Umbilical cord (tissue), 2 donors: Measurements from ENCODE around the gene GPR107. TPM values are rescaled to one million over a fixed set of nuclear protein-coding genes. Genes with fewer than 3 reads are reported as not detected.
"Not testable (repeated sequence)": the region's sequence is repeated elsewhere in the genome, so short reads cannot be mapped to it uniquely, and the experiment has no call there.

Source experiments
- DNase-seq: peaks from one replicate; pipeline ENCODE4 v3.0.0-alpha.2; 2015; ENCODE audit warnings: low spot score
- total RNA-seq: library from RNA; depleted of rRNA; stranded (reverse); fragments of >200 nt; gene quantifications from one replicate; pipeline ENCODE4 v1.2.3, GENCODE V29; 2014; ENCODE audit warnings: low replicate concordance; ENCODE audit not compliant: insufficient read depth

The GPR107 gene
- total RNA-seq = 53.7 TPM

GRCh38 chr9:130053504-130054324 lies at the start of gene GPR107:
TSS of gene GPR107 (plus strand) at chr9:130053906. CDS start at chr9:130053933, 27 bp downstream.
- peak; percentile 87 for DNase-seq

DNA sequence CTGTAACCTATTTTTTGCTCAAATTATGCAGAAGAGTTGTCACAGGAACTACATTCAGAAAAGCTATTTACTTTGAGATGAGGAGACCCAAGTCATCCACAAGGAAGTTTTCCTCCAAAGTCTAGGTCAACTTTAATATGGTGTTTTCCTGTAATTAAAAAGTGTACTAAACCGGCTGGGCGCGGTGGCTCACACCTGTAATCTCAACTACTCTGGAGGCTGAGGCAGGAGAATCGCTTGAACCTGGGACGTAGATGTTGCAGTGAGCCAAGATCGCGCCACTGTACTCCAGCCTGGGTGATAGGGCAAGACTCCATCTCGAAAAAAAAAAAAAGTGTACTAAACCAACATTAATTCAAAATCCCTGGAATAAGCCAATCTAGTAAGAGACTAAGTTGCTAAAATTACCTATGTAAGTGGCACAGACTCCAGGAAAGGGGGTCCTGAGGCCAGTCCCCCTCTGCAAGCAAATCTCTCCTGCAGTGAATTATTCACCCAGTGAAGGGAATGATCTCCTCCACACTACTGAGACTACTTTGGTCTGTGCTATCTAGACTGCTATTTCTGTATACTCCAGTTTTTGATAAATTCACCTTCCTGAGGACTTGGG lies 49.7 kb upstream of the GPR107 start:
- DNase-seq = no peak

GRCh38 chr9:130006952-130007351 lies 46.8 kb upstream of the GPR107 start:
- DNase-seq = not testable (repeated sequence)

DNA sequence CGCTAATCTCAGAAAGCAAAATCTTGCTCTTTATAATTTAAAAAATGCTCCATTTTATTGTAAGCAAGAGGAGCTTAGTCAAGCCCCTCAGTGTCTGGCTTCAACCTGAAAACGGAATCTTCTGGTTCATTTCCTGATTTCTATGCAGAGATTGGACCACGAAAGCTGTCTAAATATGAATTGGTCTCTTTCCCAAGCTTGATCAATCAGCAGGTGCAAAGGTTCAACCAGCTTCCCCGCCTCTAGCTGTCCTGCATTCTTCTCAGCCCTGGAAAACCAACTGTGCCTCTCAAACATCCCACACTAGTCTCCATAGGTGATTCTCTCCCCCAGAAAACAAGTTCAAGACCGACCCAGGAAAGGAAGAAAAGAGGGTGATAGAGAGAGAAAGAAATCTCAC lies 45.2 kb upstream of the GPR107 start:
- DNase-seq = no peak

- not testable (repeated sequence) for DNase-seq
Measured at GRCh38 chr9:130009546-130009945, 44.2 kb upstream of the GPR107 start.

- DNase-seq = no peak
Measured at GRCh38 chr9:130010151-130010988, 43.3 kb upstream of the GPR107 start.

DNA sequence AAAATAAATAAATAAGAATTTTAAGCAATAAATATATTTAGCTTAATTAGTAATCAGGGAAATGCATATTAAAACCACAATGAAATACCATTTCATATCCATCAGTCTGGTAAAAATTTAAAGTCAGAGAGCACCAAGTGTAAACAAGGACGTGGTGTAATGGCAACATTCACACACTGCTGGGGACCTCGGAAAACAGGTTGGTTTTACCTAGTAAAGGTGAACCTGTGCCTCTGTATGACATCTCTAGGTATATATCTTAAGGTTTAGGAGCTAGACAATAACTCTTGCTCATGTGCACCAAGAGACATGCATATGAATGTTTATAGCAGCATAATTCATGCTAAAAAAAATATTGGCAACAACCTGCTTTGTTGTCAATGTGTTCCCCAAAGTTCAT lies 40.4 kb upstream of the GPR107 start:
- no peak for DNase-seq

DNA sequence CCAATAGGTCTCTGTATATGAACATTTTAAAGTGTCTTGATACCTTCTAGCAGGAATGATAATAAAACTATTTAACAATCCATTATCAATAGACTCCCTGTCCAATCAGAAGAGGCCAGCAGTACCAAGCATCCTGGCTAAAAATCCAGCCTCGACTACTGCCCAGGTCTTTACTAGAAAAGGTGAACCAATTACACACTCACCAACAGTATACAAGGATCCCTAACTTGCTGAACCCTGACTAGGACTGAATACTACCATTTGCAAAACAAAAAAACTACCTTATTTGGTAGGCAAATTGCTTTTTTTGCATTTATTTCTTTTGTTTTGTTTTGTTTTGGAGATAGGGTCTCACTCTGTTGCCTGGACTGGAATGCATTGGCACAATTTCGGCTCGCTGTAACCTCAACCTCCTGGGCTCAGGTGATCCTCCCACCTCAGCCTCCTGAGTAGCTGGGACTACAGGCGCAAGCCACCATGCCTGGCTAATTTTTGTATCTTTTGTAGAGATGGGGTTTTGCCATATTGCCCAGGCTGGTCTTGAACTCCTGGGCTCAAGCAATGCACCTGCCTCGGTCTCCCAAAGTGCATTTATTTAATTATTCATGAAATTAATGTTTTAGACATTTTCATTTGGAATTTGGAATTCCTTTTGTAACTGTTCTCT lies 38.2 kb upstream of the GPR107 start:
- no peak for DNase-seq

DNA sequence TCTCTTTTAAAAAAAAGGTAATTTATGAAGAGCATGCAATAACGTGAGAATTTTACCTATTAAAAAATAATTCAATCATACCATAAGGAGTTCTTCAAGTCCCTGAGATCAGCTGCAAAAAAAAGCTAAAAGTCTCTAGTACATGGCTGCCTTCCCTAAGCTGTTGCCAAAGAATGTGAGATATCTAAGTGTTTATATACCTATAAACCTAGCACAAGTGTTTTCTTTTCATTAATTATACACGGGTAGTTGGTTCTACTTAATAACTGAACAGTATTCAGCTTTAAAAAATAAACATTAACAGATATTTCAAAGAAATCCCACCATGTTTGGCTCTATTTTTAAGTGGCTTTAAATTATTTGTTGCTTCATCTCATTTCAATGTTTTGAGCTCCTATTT lies 36.6 kb upstream of the GPR107 start:
- DNase-seq = no peak

DNA sequence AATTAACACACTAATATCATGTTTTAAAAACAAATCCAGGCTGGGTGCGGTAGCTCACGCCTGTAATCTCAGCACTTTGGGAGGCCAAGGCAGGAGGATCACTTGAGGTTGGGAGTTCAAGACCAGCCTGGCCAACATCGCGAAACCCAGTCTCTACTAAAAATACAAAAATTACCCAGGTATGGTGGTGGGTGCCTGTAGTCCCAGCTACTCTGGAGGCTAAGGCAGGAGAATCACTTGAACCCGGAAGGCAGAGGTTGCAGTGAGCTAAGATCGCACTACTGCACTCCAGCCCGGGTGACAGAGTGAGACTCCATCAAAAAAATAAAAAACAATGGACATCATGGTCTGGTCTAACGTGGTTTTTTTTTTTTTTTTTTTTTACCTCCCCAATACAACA lies 36.2 kb upstream of the GPR107 start:
- not testable (repeated sequence) for DNase-seq

GRCh38 chr9:130018265-130018664 lies 35.4 kb upstream of the GPR107 start:
- DNase-seq = no peak

DNA sequence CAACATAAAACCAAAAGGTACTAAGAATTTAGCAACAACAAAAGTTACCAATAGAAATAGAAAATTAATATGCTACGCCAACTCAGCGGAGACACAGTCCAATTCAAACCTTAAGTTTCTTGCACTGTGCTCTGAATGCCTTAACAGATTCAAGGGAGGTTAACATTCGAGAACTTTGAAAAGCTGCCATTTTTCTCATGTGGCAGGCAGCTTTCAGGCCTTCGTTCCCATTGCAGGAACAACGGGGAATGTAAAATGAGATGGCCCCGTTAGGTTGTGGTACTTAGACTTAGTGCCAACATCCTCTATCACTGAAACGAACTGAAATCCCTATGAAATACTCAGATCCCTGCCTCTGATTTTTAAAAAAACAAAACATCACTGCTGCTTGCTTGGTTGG lies 33.1 kb upstream of the GPR107 start:
- DNase-seq = no peak

DNA sequence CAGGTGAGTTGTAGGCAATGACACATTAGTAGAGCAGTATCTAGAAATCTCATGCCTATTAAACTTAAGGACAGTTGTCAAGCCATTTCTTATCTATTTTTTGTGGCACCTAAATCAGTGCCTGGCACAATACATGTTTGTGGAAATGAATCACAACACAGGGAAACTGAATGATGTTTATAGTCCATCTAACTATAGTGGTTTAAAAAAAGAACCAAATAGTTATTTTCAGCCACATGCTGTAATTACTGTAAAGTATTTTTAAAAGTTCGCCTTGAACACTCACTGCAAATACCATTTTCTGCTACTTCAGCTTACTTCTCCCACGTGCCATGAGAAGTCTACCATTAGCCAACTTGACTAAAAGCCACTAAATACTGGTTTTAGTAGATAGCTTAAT lies 32.6 kb upstream of the GPR107 start:
- DNase-seq = no peak

DNA sequence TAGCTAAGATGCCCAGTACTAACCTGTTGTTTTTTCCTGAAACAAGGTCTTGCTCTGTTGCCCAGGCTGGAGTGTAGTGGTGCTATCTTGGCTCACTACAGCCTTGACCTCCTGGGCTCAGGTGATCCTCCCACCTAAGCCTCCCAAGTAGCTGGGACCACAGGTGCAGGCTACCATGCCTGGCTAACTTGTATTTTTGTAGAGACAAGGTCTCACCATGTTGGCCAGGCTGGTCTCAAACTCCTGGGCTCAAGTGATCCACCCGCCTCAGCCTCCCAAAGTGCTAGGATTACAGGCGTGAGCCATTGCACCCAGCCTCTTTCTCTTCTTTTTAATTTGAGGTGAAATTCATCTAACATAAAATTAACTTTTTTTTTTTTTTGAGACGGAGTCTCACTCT lies 31.9 kb upstream of the GPR107 start:
- DNase-seq = not testable (repeated sequence)

- no peak for DNase-seq
Measured at GRCh38 chr9:130022566-130023143, 31.1 kb upstream of the GPR107 start.

- no peak for DNase-seq
Measured at GRCh38 chr9:130023144-130023787, 30.4 kb upstream of the GPR107 start.

GRCh38 chr9:130023994-130024596 lies 29.6 kb upstream of the GPR107 start:
- no peak for DNase-seq

DNA sequence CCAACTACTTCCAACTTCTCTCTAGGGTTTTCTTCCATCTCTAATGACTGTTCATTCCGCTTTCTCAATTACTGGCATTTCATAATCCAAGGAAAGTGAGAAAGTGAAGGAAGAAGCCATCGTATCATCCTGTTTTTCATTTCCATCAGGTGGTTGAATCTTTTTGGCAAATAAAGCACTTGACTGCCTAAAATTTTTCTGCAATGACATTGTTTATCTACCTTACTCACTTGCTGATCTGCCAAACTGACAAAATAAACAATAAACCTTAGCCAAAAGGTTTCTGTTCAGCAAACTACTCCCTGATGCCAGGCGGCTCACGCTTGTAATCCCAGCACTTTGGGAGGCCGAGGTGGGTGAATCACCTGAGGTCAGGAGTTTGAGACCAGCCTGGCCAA lies 29.1 kb upstream of the GPR107 start:
- DNase-seq = no peak

GRCh38 chr9:130026583-130027340 lies 26.9 kb upstream of the GPR107 start:
- DNase-seq = no peak
